ENCODE results near the gene BABAM1.

DNA sequence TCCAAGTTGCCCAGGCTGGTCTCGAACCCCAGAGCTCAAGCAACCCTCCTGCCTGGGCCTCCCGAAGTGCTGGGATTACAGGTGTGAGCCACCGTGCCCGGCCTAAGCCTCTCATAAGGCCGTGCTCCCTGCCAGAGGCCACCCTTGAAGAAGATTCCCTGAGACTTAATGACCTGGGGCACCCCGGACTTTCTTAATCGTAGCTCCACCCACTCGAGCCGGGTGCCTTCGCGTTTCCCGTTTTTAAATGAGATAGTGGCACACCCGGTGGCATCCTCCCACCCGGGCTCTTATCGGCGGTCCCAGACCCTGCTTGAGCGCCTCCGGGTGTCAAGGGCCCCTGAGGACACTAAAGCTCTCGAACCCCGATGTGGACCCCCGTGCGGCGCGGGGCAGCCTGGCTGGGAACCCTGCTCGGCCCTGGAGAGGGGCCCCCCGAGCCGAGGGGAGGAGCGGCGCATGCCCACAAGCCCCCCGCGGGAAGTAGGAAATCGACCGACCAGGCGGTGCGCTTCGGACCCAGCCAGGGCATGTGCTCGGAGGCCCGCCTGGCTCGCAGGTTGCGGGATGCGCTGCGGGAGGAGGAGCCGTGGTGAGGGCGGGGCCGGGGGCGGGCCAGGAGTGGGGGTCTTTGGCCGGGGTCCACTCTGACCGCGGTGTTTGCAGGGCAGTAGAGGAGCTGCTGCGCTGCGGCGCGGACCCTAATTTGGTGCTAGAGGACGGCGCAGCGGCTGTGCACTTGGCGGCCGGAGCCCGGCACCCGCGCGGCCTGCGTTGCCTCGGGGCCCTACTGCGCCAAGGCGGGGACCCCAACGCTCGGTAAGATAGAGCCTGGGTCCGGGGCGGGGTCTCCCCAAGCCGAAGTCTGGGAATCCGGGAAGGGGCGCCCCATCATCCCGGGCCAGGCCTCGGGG is 14.4 kb downstream of the BABAM1 start, which contains the start of gene ANKLE1:
- TF ChIP-seq, protein P1, sequence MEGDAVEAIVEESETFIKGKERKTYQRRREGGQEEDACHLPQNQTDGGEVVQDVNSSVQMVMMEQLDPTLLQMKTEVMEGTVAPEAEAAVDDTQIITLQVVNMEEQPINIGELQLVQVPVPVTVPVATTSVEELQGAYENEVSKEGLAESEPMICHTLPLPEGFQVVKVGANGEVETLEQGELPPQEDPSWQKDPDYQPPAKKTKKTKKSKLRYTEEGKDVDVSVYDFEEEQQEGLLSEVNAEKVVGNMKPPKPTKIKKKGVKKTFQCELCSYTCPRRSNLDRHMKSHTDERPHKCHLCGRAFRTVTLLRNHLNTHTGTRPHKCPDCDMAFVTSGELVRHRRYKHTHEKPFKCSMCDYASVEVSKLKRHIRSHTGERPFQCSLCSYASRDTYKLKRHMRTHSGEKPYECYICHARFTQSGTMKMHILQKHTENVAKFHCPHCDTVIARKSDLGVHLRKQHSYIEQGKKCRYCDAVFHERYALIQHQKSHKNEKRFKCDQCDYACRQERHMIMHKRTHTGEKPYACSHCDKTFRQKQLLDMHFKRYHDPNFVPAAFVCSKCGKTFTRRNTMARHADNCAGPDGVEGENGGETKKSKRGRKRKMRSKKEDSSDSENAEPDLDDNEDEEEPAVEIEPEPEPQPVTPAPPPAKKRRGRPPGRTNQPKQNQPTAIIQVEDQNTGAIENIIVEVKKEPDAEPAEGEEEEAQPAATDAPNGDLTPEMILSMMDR (IDR thresholded peaks at IDR 0.05): no peak
- TF ChIP-seq, protein P2, sequence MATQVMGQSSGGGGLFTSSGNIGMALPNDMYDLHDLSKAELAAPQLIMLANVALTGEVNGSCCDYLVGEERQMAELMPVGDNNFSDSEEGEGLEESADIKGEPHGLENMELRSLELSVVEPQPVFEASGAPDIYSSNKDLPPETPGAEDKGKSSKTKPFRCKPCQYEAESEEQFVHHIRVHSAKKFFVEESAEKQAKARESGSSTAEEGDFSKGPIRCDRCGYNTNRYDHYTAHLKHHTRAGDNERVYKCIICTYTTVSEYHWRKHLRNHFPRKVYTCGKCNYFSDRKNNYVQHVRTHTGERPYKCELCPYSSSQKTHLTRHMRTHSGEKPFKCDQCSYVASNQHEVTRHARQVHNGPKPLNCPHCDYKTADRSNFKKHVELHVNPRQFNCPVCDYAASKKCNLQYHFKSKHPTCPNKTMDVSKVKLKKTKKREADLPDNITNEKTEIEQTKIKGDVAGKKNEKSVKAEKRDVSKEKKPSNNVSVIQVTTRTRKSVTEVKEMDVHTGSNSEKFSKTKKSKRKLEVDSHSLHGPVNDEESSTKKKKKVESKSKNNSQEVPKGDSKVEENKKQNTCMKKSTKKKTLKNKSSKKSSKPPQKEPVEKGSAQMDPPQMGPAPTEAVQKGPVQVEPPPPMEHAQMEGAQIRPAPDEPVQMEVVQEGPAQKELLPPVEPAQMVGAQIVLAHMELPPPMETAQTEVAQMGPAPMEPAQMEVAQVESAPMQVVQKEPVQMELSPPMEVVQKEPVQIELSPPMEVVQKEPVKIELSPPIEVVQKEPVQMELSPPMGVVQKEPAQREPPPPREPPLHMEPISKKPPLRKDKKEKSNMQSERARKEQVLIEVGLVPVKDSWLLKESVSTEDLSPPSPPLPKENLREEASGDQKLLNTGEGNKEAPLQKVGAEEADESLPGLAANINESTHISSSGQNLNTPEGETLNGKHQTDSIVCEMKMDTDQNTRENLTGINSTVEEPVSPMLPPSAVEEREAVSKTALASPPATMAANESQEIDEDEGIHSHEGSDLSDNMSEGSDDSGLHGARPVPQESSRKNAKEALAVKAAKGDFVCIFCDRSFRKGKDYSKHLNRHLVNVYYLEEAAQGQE (IDR thresholded peaks at IDR 0.05; ENCODE audit: insufficient read depth in 1 of 2, low read depth in 2 of 2, low read length in 1 of 2): no peak
- no peak for TF ChIP-seq POLR2AphosphoS5 (IDR thresholded peaks at IDR 0.05; ENCODE audit: low read depth, low read length)
- no peak for TF ChIP-seq SIN3A (IDR thresholded peaks at IDR 0.05; ENCODE audit: borderline replicate concordance, insufficient read depth, low read depth, low read length)
- TF ChIP-seq TCF7L2 (IDR thresholded peaks at IDR 0.05; ENCODE audit: low read depth, low read length): no peak
